ENCODE data around the gene SEL1L.

Gene SEL1L

GRCh38 chr14:81437244-81437643, 96.4 kb downstream of the SEL1L start:
- no peak overlapping the region for H3K27ac ChIP-seq
- no peak overlapping the region for H3K4me3 ChIP-seq (ENCODE audit: low read depth, low read length)

GRCh38 chr14:81436296-81437138, 97.1 kb downstream of the SEL1L start:
- Histone ChIP-seq H3K4me3 (ENCODE audit: low read depth, low read length) (peak overlapping the region; percentile 90), H3K9me3 (ENCODE audit: severe bottlenecking) (no peaks in the 10 kb centered on the region), H3K27ac (peak overlapping the region; percentile 89), H3K27me3 (ENCODE audit: insufficient read depth, low read depth, severe bottlenecking) (no peaks in the 10 kb centered on the region), H3K36me3 (peaks cover 9% of the 10 kb centered on the region)
- DNase-seq = peak; percentile 85
- no peak for TF ChIP-seq CTCF (IDR thresholded peaks at IDR 0.05; ENCODE audit: low read depth, low read length)

More at GRCh38 chr14:81437244-81437643, 96.4 kb downstream of the SEL1L start:
- Histone ChIP-seq H3K27me3 (ENCODE audit: insufficient read depth, low read depth, severe bottlenecking) (no peaks in the 10 kb centered on the region), H3K36me3 (peaks cover 9% of the 10 kb centered on the region), H3K9me3 (ENCODE audit: severe bottlenecking) (no peaks in the 10 kb centered on the region)
- no peak for TF ChIP-seq CTCF (IDR thresholded peaks at IDR 0.05; ENCODE audit: low read depth, low read length)
- no peak for DNase-seq

- Histone ChIP-seq H3K27ac (peak overlapping the region; percentile 89), H3K36me3 (peaks cover 9% of the 10 kb centered on the region), H3K9me3 (ENCODE audit: severe bottlenecking) (no peaks in the 10 kb centered on the region), H3K27me3 (ENCODE audit: insufficient read depth, low read depth, severe bottlenecking) (no peaks in the 10 kb centered on the region), H3K4me3 (ENCODE audit: low read depth, low read length) (peak overlapping the region; percentile 90)
- peak; percentile 62 for DNase-seq
- 0 out of 2 replicates have a peak, but pooled peaks have one; percentile 13 for TF ChIP-seq CTCF (IDR thresholded peaks at IDR 0.05; ENCODE audit: low read depth, low read length)
These were observed 98.0 kb downstream of the SEL1L start for GRCh38 chr14:81435391-81436295.

- H3K27ac ChIP-seq = no peak overlapping the region
- no peaks in the 10 kb centered on the region for H3K27me3 ChIP-seq (ENCODE audit: insufficient read depth, low read depth, severe bottlenecking)
- TF ChIP-seq CTCF (IDR thresholded peaks at IDR 0.05; ENCODE audit: low read depth, low read length) = no peak
- peaks cover 9% of the 10 kb centered on the region for H3K36me3 ChIP-seq
- no peak for DNase-seq
- no peaks in the 10 kb centered on the region for H3K9me3 ChIP-seq (ENCODE audit: severe bottlenecking)
- H3K4me3 ChIP-seq (ENCODE audit: low read depth, low read length) = peak overlapping the region; percentile 90
These were observed 98.6 kb downstream of the SEL1L start for GRCh38 chr14:81435048-81435390.

GRCh38 chr14:81434230-81434629, 99.4 kb downstream of the SEL1L start:
- Histone ChIP-seq H3K4me3 (ENCODE audit: low read depth, low read length) (no peak overlapping the region), H3K27ac (no peak overlapping the region), H3K27me3 (ENCODE audit: insufficient read depth, low read depth, severe bottlenecking) (no peaks in the 10 kb centered on the region), H3K36me3 (peaks cover 9% of the 10 kb centered on the region), H3K9me3 (ENCODE audit: severe bottlenecking) (no peaks in the 10 kb centered on the region)
- TF ChIP-seq CTCF (IDR thresholded peaks at IDR 0.05; ENCODE audit: low read depth, low read length) = no peak
- no peak for DNase-seq

Data from WERI-Rb-1 (cell line).